ENCODE data around the gene ZNF365. TPM values are rescaled to one million over a fixed set of nuclear protein-coding genes. Genes with fewer than 3 reads are reported as not detected.

ZNF365 gene
- total RNA-seq, 4 donors from 2014 or later: 0.17 to 0.49 TPM; not detected in 2

GRCh38 chr10:62443866-62444265 is 69.7 kb downstream of the ZNF365 start:
- TF ChIP-seq, protein P1, sequence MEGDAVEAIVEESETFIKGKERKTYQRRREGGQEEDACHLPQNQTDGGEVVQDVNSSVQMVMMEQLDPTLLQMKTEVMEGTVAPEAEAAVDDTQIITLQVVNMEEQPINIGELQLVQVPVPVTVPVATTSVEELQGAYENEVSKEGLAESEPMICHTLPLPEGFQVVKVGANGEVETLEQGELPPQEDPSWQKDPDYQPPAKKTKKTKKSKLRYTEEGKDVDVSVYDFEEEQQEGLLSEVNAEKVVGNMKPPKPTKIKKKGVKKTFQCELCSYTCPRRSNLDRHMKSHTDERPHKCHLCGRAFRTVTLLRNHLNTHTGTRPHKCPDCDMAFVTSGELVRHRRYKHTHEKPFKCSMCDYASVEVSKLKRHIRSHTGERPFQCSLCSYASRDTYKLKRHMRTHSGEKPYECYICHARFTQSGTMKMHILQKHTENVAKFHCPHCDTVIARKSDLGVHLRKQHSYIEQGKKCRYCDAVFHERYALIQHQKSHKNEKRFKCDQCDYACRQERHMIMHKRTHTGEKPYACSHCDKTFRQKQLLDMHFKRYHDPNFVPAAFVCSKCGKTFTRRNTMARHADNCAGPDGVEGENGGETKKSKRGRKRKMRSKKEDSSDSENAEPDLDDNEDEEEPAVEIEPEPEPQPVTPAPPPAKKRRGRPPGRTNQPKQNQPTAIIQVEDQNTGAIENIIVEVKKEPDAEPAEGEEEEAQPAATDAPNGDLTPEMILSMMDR (IDR thresholded peaks at IDR 0.05; ENCODE audit: low read depth): no peak

GRCh38 chr10:62446627-62447026 is 72.5 kb downstream of the ZNF365 start:
- TF ChIP-seq, protein P1 (IDR thresholded peaks at IDR 0.05; ENCODE audit: low read depth): no peak

- TF ChIP-seq, protein P1 (IDR thresholded peaks at IDR 0.05; ENCODE audit: low read depth): no peak
These were observed 76.9 kb downstream of the ZNF365 start for GRCh38 chr10:62450912-62451610.

DNA sequence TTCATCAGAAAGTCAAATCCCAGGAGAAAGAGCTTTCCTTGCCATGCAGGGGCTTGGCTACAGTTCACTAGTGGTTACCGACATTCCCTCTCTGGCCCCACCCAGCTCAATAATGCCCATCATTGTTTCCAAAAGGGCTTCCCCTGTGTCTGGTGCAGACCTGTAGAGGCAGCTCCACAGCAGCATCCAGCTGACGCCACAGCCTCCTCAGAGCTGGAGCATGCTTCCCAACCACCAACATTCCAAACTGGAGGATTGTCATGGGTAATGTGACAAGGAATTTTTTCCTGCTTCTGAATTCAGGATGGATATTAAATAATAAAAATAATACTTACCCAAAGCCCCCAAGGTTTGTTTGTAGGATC is 77.4 kb downstream of the ZNF365 start:
- TF ChIP-seq, protein P1 (IDR thresholded peaks at IDR 0.05; ENCODE audit: low read depth): no peak

Small RNA genes lying within 50 kb of the gene (small RNA-seq; reads per million reads assigned to genes)
- not detected for gene RN7SL591P

Other genes with a start within 250 kb of the ZNF365 start
- gene RTKN2, start 105.5 kb upstream of the ZNF365 start, total RNA-seq: 1 to 10 TPM in 1 of 4 donors, under 1 TPM in 3; 0.44 to 1.5 (median 0.71) TPM

Measured in subcutaneous adipose tissue (tissue), 4 donors.